Measurements from ENCODE around the gene MYOF.
A peak's percentile ranks its signal among the peaks of the same experiment; 100 is the strongest.

MYOF gene

GRCh38 chr10:93482145-93482834, at the start of gene MYOF:
Gene MYOF (minus strand): TSS chr10:93482334. CDS start chr10:93482194, 140 bp downstream.
- DNase-seq (ENCODE audit: low read depth in 2 of 2), result peak; percentile 67 to 73

GRCh38 chr10:93518531-93518930, 36.4 kb upstream of the MYOF start:
- no peak for DNase-seq (ENCODE audit: low read depth in 2 of 2)

GRCh38 chr10:93516006-93516380, 33.9 kb upstream of the MYOF start:
- DNase-seq (ENCODE audit: low read depth in 2 of 2), result no peak

GRCh38 chr10:93515071-93516005, 33.2 kb upstream of the MYOF start:
- no peak for DNase-seq (ENCODE audit: low read depth in 2 of 2)

- no peak for DNase-seq (ENCODE audit: low read depth in 2 of 2)
Observed at GRCh38 chr10:93514521-93514920, 32.4 kb upstream of the MYOF start.

- no peak for DNase-seq (ENCODE audit: low read depth in 2 of 2)
Observed at GRCh38 chr10:93513091-93513490, 31.0 kb upstream of the MYOF start.

- DNase-seq (ENCODE audit: low read depth in 2 of 2), result no peak
Observed at GRCh38 chr10:93512565-93512964, 30.4 kb upstream of the MYOF start.

GRCh38 chr10:93509816-93510215, 27.7 kb upstream of the MYOF start:
- DNase-seq (ENCODE audit: low read depth in 2 of 2), result no peak

GRCh38 chr10:93505075-93505474, 22.9 kb upstream of the MYOF start:
- no peak for DNase-seq (ENCODE audit: low read depth in 2 of 2)

GRCh38 chr10:93503075-93503474, 20.9 kb upstream of the MYOF start:
- DNase-seq (ENCODE audit: low read depth in 2 of 2), result no peak

GRCh38 chr10:93501650-93502049, 19.5 kb upstream of the MYOF start:
- no peak for DNase-seq (ENCODE audit: low read depth in 2 of 2)

- no peak for DNase-seq (ENCODE audit: low read depth in 2 of 2)
Observed at GRCh38 chr10:93498166-93498565, 16.0 kb upstream of the MYOF start.

- DNase-seq (ENCODE audit: low read depth in 2 of 2), result peak; percentile 66 to 77
Observed at GRCh38 chr10:93496322-93497041, 14.3 kb upstream of the MYOF start, which contains the start of gene CEP55. Gene CEP55 (plus strand): TSS chr10:93496612. CDS start chr10:93500052, 3,440 bp downstream.

- no peak for DNase-seq (ENCODE audit: low read depth in 2 of 2)
Observed at GRCh38 chr10:93495654-93496321, 13.7 kb upstream of the MYOF start.

- DNase-seq (ENCODE audit: low read depth in 2 of 2), result no peak
Observed at GRCh38 chr10:93494494-93494893, 12.4 kb upstream of the MYOF start.

GRCh38 chr10:93493162-93493561, 11.0 kb upstream of the MYOF start:
- DNase-seq (ENCODE audit: low read depth in 2 of 2), result no peak

GRCh38 chr10:93491602-93492121, 9.5 kb upstream of the MYOF start:
- no peak for DNase-seq (ENCODE audit: low read depth in 2 of 2)

- DNase-seq (ENCODE audit: low read depth in 2 of 2), result no peak
Observed at GRCh38 chr10:93488956-93489528, 6.9 kb upstream of the MYOF start.

GRCh38 chr10:93485690-93486089, 3.6 kb upstream of the MYOF start:
- DNase-seq (ENCODE audit: low read depth in 2 of 2), result no peak

- no peak for DNase-seq (ENCODE audit: low read depth in 2 of 2)
Observed at GRCh38 chr10:93481637-93482144, 443 bp downstream of the MYOF start.

GRCh38 chr10:93478873-93479272, 3.3 kb downstream of the MYOF start:
- no peak for DNase-seq (ENCODE audit: low read depth in 2 of 2)
